CD4-positive, alpha-beta T cell treated with Interleukin-15 for 1 hour (primary cell): ENCODE data around the gene MTPN.

Source experiments
- DNase-seq: peaks from one replicate; pipeline ENCODE4 v3.0.0-alpha.2; 2020

Gene MTPN

DNA sequence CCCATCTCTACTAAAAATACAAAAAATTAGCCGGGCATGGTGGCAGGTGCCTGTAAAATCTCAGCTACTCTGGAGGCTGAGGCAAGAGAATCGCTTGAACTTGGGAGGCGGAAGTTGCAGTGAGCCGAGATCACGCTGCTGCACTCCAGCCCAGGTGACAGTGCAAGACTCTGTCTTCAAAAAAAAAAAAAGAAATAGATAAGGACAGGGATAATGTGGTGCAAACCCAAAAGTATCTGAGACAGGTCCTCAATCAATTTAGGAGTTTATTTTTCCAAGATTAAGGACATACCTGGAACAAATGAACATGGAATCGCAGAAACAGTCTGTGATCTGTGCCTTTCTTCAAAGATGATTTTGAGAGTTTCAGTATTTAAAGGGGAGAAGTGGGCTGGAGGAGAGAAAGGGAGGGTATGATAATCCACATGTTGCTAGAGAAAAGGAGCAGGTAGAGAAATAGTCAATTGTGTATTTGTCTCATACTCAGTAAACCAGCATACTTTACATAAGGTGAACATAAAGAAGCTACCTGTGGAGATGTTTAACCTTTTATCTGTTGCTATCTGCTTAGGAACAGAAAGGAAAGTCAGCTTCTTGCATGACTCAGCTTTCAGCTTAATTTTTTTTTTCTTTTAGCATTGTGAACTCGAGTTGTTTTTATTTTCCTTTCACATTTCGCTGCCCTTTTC, 4.9 kb upstream of the MTPN start:
- DNase-seq, result no peak

DNA sequence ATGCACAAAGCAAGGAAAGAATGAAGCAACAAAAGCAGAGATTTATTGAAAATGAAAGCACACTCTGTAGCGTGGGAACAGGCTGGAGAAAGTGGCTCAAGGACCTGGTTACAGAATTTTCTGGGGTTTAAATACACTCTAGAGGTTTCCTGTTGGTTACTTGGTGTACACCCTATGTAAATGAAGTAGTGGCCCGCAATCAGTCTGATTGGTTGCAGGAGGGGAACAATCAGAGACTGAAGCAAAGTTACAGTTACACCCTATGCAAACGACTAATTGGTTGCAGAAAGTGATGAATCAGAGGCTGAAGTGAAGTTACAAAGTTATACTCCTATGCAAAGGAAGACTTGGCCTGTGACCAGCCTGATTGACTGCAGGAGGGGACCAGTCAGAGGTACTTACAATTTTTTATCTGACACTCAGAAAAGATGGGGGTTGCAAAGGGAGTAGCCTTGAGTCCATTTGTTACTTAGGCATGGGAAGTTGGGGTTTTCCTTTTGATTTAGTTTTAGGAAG, 3.6 kb upstream of the MTPN start:
- DNase-seq, result peak; percentile 79

DNA sequence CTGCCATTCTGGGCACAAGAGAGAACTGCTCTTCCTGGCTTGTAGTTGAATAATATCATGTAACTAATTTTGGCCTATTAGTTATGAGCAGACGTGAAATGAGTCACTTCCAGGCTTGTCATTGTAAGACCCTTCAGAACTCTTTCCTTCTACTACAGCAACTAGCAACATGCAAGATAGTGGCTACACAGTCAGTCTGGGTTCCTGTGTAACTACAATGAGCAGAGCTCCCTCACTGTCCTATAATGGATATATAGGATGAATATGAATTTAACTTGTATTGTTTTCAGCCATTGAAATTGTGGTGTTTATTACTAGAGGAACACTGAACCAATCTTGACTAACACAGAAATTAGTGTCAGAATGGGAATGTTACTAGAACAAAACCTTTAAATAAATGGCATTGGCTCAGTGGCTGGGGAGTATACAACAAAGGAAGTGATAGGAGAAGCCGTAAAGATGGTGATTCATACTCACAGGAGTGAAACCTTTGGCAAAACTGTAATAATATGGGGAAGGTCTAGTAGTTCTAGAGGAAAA, 2.9 kb upstream of the MTPN start:
- no peak for DNase-seq

- no peak for DNase-seq
These were observed 2.4 kb upstream of the MTPN start for GRCh38 chr7:135979471-135980011.

DNA sequence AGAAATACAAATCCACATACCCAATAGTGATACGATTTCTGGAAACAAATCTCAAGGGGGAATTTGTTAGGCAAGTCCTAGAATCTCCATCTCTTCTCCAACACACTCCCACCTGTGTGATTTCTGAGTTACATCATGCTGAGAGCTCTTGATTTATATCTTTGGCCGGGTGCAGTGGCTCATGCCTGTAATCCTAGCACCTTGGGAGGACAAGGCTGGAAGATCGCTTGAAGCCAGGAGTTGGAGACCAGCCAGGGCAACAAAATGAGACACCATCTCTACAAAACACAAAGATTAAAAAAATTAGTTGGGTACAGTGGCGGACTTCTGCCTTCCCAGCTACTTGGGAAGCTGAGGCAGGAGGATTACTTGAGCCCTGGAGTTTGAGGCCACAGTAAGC, 1.5 kb upstream of the MTPN start:
- DNase-seq, result no peak

GRCh38 chr7:135977742-135978066, 545 bp upstream of the MTPN start:
- no peak for DNase-seq

DNA sequence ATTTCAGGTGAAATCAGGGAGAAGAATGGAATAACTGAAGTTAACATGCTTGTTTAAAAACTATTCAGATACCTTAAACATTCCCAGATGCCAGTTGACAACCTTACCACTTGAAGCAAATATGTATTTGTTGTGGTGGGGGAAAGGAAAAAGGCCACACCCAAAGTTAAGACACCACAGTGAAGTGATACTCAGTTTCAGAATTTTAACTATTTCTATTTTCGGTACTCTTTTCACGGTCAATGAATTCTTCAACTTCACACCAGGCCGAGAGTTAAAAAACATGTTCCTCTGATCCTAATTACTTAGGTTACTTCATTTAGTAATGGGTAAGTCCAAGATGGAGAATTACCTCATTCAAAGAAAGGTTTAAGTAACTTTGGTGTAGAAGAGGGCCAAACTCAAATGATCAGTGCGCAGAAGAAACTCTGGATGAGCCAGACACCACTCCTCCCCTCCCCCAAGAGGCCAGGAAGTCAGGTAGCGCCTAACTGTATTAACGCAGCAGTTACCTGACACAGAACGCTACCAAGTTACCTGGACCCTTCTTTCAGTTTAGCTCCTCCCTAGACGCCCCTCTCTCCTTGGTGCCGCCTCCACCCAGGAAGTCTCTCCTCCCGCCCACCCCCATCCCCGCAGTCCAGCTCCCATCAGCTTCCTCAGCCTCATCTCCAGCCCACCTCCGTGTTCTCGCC, 700 bp downstream of the MTPN start:
- DNase-seq, result peak; percentile 43

GRCh38 chr7:135975166-135975565, 2.0 kb downstream of the MTPN start:
- DNase-seq, result no peak

DNA sequence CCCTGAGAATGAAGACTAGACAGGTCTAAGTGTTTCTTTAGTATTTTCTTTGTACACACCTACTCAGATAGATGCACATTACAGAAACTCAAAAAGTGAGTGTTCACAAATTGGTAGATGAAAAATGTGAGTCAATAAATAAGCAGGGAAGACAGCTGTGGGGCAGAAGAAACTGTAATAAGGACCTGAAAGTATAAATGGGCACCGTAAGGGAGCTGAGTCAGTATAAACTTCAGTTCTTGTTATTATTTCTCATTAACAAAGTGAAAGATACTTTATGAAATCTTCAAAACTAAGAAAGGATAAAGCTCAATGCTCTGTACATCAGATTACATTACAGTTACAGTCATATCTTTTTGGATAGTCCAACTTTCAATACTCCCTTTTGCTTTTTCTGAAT, 2.5 kb downstream of the MTPN start:
- DNase-seq, result no peak

GRCh38 chr7:135971366-135971725, 5.8 kb downstream of the MTPN start:
- no peak for DNase-seq

- no peak for DNase-seq
These were observed 6.3 kb downstream of the MTPN start for GRCh38 chr7:135970682-135971365.

GRCh38 chr7:135970045-135970444, 7.1 kb downstream of the MTPN start:
- DNase-seq, result no peak

GRCh38 chr7:135966341-135967043, 10.7 kb downstream of the MTPN start:
- no peak for DNase-seq

GRCh38 chr7:135965602-135966001, 11.6 kb downstream of the MTPN start:
- no peak for DNase-seq

- DNase-seq, result no peak
These were observed 12.4 kb downstream of the MTPN start for GRCh38 chr7:135964791-135965190.

DNA sequence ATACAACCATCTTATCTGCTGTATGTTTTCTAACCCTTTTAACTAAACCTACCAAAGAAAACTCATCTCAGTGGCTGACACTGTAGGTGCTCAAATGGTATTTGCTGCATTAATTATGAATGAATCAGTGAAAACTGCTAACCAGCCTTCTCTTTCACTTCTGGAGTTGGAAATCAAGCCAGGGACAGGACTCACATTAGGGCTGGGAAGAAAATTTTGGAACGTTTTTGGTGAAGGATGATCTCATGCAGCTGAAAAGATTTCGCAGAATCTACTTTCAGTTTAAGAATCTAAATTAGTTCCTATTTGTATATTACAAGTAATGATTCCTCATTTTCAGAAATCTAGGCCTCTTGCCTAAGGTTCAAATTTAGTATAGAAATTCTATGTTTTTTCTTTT, 12.9 kb downstream of the MTPN start:
- DNase-seq, result no peak

- no peak for DNase-seq
These were observed 14.4 kb downstream of the MTPN start for GRCh38 chr7:135962802-135963201.

- no peak for DNase-seq
These were observed 16.3 kb downstream of the MTPN start for GRCh38 chr7:135960709-135961451.

GRCh38 chr7:135959646-135960363, 17.4 kb downstream of the MTPN start:
- no peak for DNase-seq

GRCh38 chr7:135958173-135958572, 19.0 kb downstream of the MTPN start:
- DNase-seq, result no peak

DNA sequence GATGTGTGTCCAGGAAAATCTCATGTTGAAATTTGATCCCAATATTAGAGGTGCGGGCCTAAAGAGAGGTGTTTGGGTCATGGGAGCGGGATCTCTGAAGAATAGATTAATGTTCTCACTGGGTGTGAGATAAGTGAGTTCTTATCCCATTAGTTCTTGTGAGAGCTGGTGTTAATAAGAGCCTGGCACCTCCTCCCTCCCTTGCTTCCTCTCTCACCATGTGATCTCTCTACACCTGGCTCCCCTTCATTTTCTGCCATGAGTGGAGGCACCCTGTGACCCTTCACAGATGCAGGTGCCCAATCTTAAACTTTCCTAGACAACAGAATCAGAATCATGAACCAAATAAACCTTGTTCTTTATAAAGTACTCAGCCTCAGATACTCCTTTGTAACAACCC, 19.5 kb downstream of the MTPN start:
- no peak for DNase-seq

DNA sequence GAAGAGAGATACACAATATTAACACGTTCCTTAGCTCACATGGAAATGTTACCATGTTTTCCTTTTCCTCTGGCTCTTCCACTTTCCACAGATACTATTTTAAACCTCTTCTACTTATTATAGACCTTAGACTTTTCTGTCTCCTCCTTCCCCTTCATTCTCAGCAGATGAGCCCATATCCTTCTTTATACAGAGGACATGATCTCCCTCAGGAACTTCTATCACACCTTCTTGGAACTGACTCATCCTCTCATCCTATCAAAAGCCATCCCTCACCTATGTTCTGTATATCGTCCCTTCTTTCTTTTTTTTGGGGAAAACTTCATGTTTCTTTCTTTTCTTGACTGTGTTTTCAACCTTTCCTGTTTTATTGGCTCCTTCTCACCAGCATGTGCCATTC, 20.8 kb downstream of the MTPN start:
- DNase-seq, result no peak
